ENCODE measurements around the gene TIA1.
"Not testable (repeated sequence)": the region's sequence is repeated elsewhere in the genome, so short reads cannot be mapped to it uniquely, and the experiment has no call there.

The TIA1 gene

GRCh38 chr2:70280242-70280798, 31.9 kb upstream of the TIA1 start:
- Histone ChIP-seq H3K4me2 (ENCODE audit: low read length) (no peak overlapping the region), H3K36me3 (ENCODE audit: control insufficient read depth, low read length) (peaks cover 70% of the 10 kb centered on the region), H3F3A (ENCODE audit: control insufficient read depth, insufficient read depth) (peaks cover 23% of the 10 kb centered on the region), H3K9me3 (ENCODE audit: control insufficient read depth, insufficient read depth, low read length) (no peaks in the 10 kb centered on the region), H3K9me2 (replicated peaks; ENCODE audit: control insufficient read depth, low read length) (no peaks in the 10 kb centered on the region), H3K4me3 (ENCODE audit: low read length) (no peak overlapping the region), H3K27ac (ENCODE audit: low read depth, low read length) (no peak overlapping the region), H3K4me1 (ENCODE audit: control insufficient read depth, low read length) (no peaks in the 10 kb centered on the region), H3K79me2 (ENCODE audit: control insufficient read depth, low read length) (peaks cover 28% of the 10 kb centered on the region), H4K20me1 (ENCODE audit: control insufficient read depth, insufficient read depth, low read depth, low read length) (0 out of 2 replicates have a peak, but pooled peaks cover 3% of the 10 kb centered on the region), H3K27me3 (ENCODE audit: control insufficient read depth, low read length) (no peaks in the 10 kb centered on the region)
- TF ChIP-seq CTCF (IDR thresholded peaks at IDR 0.05; ENCODE audit: low read depth, low read length, poor library complexity, severe bottlenecking) (no peak), EZH2phosphoT487 (IDR thresholded peaks at IDR 0.05; ENCODE audit: borderline replicate concordance, low read length) (no peak)

DNA sequence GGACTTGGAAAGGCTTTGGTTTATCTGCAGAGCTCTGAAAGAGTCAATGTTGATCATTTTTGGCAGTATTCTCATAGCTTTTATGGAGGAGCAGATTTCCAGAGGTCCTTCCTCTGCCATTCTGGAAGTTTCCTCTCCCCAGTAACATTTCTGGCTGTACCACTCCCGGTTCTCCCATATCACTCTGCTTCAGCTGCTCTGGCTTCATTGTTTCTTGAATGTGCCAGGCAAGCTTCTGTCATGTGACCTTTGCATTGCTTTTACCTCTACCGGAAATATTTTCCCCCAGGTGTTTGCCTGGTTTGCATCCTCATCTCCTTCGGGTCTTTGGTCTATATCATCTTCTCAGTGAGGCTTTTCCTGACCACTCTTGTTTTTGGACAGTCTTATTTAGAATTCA, 21.9 kb upstream of the TIA1 start:
- Histone ChIP-seq H4K20me1 (ENCODE audit: control insufficient read depth, insufficient read depth, low read depth, low read length) (no peaks in the 10 kb centered on the region), H3K27me3 (ENCODE audit: control insufficient read depth, low read length) (no peaks in the 10 kb centered on the region), H3F3A (ENCODE audit: control insufficient read depth, insufficient read depth) (no peaks in the 10 kb centered on the region), H3K79me2 (ENCODE audit: control insufficient read depth, low read length) (no peaks in the 10 kb centered on the region), H3K9me2 (replicated peaks; ENCODE audit: control insufficient read depth, low read length) (no peaks in the 10 kb centered on the region), H3K4me3 (ENCODE audit: low read length) (no peak overlapping the region), H3K4me2 (ENCODE audit: low read length) (no peak overlapping the region), H3K9me3 (ENCODE audit: control insufficient read depth, insufficient read depth, low read length) (no peaks in the 10 kb centered on the region), H3K27ac (ENCODE audit: low read depth, low read length) (no peak overlapping the region), H3K36me3 (ENCODE audit: control insufficient read depth, low read length) (no peaks in the 10 kb centered on the region), H3K4me1 (ENCODE audit: control insufficient read depth, low read length) (0 out of 2 replicates have a peak, but pooled peaks cover 3% of the 10 kb centered on the region)
- TF ChIP-seq EZH2phosphoT487 (IDR thresholded peaks at IDR 0.05; ENCODE audit: borderline replicate concordance, low read length) (no peak), CTCF (IDR thresholded peaks at IDR 0.05; ENCODE audit: low read depth, low read length, poor library complexity, severe bottlenecking) (no peak)

DNA sequence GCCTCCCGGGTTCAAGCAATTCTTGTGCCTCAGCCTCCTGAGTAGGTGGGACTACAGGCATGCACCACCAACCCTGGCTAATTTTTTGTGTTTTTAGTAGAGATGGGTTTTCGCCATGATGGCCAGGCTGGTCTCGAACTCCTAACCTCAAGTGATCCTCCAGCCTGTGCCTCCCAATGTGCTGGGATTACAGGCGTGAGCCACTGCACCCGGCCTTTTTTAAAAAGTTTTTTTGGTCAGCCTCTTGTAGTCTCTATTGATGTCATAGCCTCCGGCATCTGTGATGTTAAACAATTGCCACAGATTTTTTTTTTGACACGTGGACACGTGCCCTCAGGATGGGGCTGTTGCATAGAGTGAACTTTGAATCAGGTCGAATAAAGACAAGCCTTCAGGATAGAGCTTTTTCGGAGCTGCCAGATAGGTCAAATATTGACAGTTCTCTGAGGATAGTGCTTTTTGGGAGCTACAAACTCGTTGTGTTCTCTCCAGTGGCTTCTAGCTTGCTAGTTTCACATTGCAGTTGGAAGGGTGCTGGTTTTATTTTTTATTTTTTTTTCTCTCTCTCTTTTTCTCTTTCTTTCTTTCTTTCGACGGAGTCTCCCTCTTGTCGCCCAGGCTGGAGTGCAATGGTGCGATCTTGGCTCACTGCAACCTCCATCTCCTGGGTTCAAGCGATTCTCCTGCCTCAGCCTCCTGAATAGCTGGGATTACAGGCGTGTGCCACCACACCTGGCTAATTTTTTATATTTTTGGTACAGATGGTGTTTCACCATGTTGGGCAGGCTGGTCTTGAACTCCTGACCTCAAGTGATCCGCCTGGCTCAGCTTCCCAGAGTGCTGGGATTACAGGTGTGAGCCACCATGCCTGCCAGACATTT, 21.2 kb upstream of the TIA1 start:
- not testable (repeated sequence) for H3F3A ChIP-seq (ENCODE audit: control insufficient read depth, insufficient read depth); H4K20me1 ChIP-seq (ENCODE audit: control insufficient read depth, insufficient read depth, low read depth, low read length); H3K4me3 ChIP-seq (ENCODE audit: low read length); H3K36me3 ChIP-seq (ENCODE audit: control insufficient read depth, low read length); H3K79me2 ChIP-seq (ENCODE audit: control insufficient read depth, low read length); H3K9me2 ChIP-seq (replicated peaks; ENCODE audit: control insufficient read depth, low read length); H3K4me2 ChIP-seq (ENCODE audit: low read length); H3K9me3 ChIP-seq (ENCODE audit: control insufficient read depth, insufficient read depth, low read length); H3K27ac ChIP-seq (ENCODE audit: low read depth, low read length); H3K27me3 ChIP-seq (ENCODE audit: control insufficient read depth, low read length); H3K4me1 ChIP-seq (ENCODE audit: control insufficient read depth, low read length)

DNA sequence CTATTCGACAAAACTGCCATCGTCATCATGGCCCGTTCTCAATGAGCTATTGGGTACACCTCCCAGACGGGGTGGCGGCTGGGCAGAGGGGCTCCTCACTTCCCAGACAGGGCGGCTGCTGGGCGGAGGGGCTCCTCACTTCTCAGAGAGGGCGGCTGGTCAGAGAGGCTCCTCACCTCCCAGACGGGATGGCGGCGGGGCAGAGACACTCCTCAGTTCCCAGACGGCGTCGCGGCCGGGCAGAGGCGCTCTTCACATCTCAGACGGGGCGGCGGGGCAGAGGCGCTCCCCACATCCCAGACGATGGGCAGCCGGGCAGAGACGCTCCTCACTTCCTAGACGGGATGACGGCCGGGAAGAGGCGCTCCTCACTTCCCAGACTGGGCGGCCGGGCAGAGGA, 18.5 kb upstream of the TIA1 start:
- H3K27ac ChIP-seq (ENCODE audit: low read depth, low read length); H3K4me1 ChIP-seq (ENCODE audit: control insufficient read depth, low read length); H3K9me3 ChIP-seq (ENCODE audit: control insufficient read depth, insufficient read depth, low read length); H3F3A ChIP-seq (ENCODE audit: control insufficient read depth, insufficient read depth); H3K4me2 ChIP-seq (ENCODE audit: low read length); H3K9me2 ChIP-seq (replicated peaks; ENCODE audit: control insufficient read depth, low read length); H4K20me1 ChIP-seq (ENCODE audit: control insufficient read depth, insufficient read depth, low read depth, low read length); H3K36me3 ChIP-seq (ENCODE audit: control insufficient read depth, low read length); H3K4me3 ChIP-seq (ENCODE audit: low read length); H3K27me3 ChIP-seq (ENCODE audit: control insufficient read depth, low read length); H3K79me2 ChIP-seq (ENCODE audit: control insufficient read depth, low read length): not testable (repeated sequence)
